Fibroblast of lung (primary cell): ENCODE measurements around the gene WNK2. TPM values are rescaled to one million over a fixed set of nuclear protein-coding genes. Genes with fewer than 3 reads are reported as not detected.

Experiments used
- DNase-seq, 2 donors: peaks; one replicate each; pipeline versions ENCODE4 v3.0.0 to v3.0.0-alpha.2; 2010; ENCODE audit warnings: low read depth in 2 of 2
- H2AFZ ChIP-seq: 2 replicates; pipeline ENCODE4 v1.5.1; 2012; ENCODE audit warnings: low read length, control low read depth, inconsistent platforms
- H3K27ac ChIP-seq: 2 replicates; pipeline ENCODE4 v1.5.1; 2011; ENCODE audit warnings: low read length, control low read depth; ENCODE audit not compliant: insufficient read depth
- H3K27me3 ChIP-seq: 2 replicates; pipeline ENCODE4 v1.5.1; 2011; ENCODE audit warnings: mild to moderate bottlenecking, low read length; ENCODE audit not compliant: control insufficient read depth, insufficient read depth
- H3K36me3 ChIP-seq: 2 replicates; pipeline ENCODE4 v1.5.1; 2011; ENCODE audit warnings: low read length; ENCODE audit not compliant: control insufficient read depth, insufficient read depth
- H3K4me1 ChIP-seq: 2 replicates; pipeline ENCODE4 v1.5.1; 2011; ENCODE audit warnings: low read length; ENCODE audit not compliant: control insufficient read depth, insufficient read depth; ENCODE audit errors: extremely low read depth
- H3K4me2 ChIP-seq: 2 replicates; pipeline ENCODE4 v1.5.1; 2011; ENCODE audit warnings: low read length, control low read depth; ENCODE audit not compliant: insufficient read depth; ENCODE audit errors: extremely low read depth
- H3K4me3 ChIP-seq, 4 experiments: fragments of 200-600 bp in 1 of 4; sonication (generic) in 1 of 4; replicated peaks in 1 of 4; 2 replicates each; pipeline ENCODE4 v1.5.1; 2011 to 2016; ENCODE audit warnings: low read length in 4 of 4, low read depth in 3 of 4, mild to moderate bottlenecking in 3 of 4, control low read depth in 2 of 4, inconsistent platforms in 1 of 4, mixed read lengths in 1 of 4; ENCODE audit not compliant: insufficient read depth in 1 of 4; ENCODE audit errors: control extremely low read depth in 1 of 4
- H3K79me2 ChIP-seq: 2 replicates; pipeline ENCODE4 v1.5.1; 2012; ENCODE audit warnings: mild to moderate bottlenecking, low read length, inconsistent platforms; ENCODE audit not compliant: control insufficient read depth, insufficient read depth
- H3K9ac ChIP-seq: 2 replicates; pipeline ENCODE4 v1.5.1; 2011; ENCODE audit warnings: mild to moderate bottlenecking, low read length, control low read depth; ENCODE audit not compliant: insufficient read depth
- H3K9me3 ChIP-seq: 2 replicates; pipeline ENCODE4 v1.5.1; 2012; ENCODE audit warnings: low read depth, low read length; ENCODE audit not compliant: control insufficient read depth, insufficient read depth
- H4K20me1 ChIP-seq: 2 replicates; pipeline ENCODE4 v1.5.1; 2011; ENCODE audit warnings: low read length; ENCODE audit not compliant: control insufficient read depth, insufficient read depth; ENCODE audit errors: extremely low read depth
- CTCF ChIP-seq, 2 donors: IDR thresholded peaks in 1 of 2; conservative IDR thresholded peaks in 1 of 2; 1 replicate in 1 of 2; 2 replicates in 1 of 2; pipeline ENCODE4 v1.5.1; 2011 to 2012; ENCODE audit warnings: low read length in 2 of 2, control low read depth in 1 of 2, inconsistent platforms in 1 of 2, low read depth in 1 of 2, mild to moderate bottlenecking in 1 of 2
- EZH2 ChIP-seq: IDR thresholded peaks from 2 replicates; pipeline ENCODE4 v1.5.1; 2012; ENCODE audit warnings: low read length, control low read depth, mild to moderate bottlenecking; ENCODE audit errors: missing control alignments
- polyA plus RNA-seq, 2 donors: library from polyadenylated mRNA; depleted of rRNA in 1 of 2; stranded (reverse) in 1 of 2; unstranded in 1 of 2; fragments of >200 nt; gene quantifications; 2 replicates each; pipeline ENCODE4 v1.2.1, GENCODE V29; 2011 to 2012; ENCODE audit warnings: missing spikeins in 1 of 2
- total RNA-seq: library from RNA; depleted of rRNA; stranded (reverse); fragments of >200 nt; gene quantifications from 2 replicates; pipeline ENCODE4 v1.2.1, GENCODE V29; 2014

The WNK2 gene
- total and polyA plus RNA-seq, 2 donors (not counting 1 experiment from before 2014, with no cell fraction given): not detected

GRCh38 chr9:93209097-93209496, 25.2 kb downstream of the WNK2 start:
- H3K79me2 ChIP-seq: no peaks in the 10 kb centered on the region
- no peak for TF ChIP-seq EZH2
- TF ChIP-seq CTCF (conservative IDR thresholded peaks at IDR 0.05 in 1 of 2, IDR thresholded peaks at IDR 0.05 in 1 of 2; ENCODE audit: low read depth in 1 of 2, low read length in 2 of 2): no peak
- no peak for DNase-seq
- no peaks in the 10 kb centered on the region for H3K27me3 ChIP-seq
- H3K27ac ChIP-seq: no peak overlapping the region
- no peaks in the 10 kb centered on the region for H3K36me3 ChIP-seq
- H3K4me1 ChIP-seq: no peaks in the 10 kb centered on the region
- H4K20me1 ChIP-seq: no peaks in the 10 kb centered on the region
- no peak overlapping the region for H3K4me3 ChIP-seq
- no peaks in the 10 kb centered on the region for H3K9me3 ChIP-seq
- H3K4me2 ChIP-seq: no peak overlapping the region
- no peak overlapping the region for H3K9ac ChIP-seq
- H2AFZ ChIP-seq: no peak overlapping the region

- no peak for TF ChIP-seq CTCF (conservative IDR thresholded peaks at IDR 0.05 in 1 of 2, IDR thresholded peaks at IDR 0.05 in 1 of 2; ENCODE audit: low read depth in 1 of 2, low read length in 2 of 2)
- TF ChIP-seq EZH2: no peak
- H2AFZ ChIP-seq: no peak overlapping the region
- no peaks in the 10 kb centered on the region for H3K36me3 ChIP-seq
- H3K79me2 ChIP-seq: no peaks in the 10 kb centered on the region
- no peaks in the 10 kb centered on the region for H3K9me3 ChIP-seq
- no peaks in the 10 kb centered on the region for H4K20me1 ChIP-seq
- H3K4me1 ChIP-seq: no peaks in the 10 kb centered on the region
- no peak overlapping the region for H3K27ac ChIP-seq
- H3K4me3 ChIP-seq: no peak overlapping the region
- H3K9ac ChIP-seq: no peak overlapping the region
- no peak overlapping the region for H3K4me2 ChIP-seq
- DNase-seq: no peak
- H3K27me3 ChIP-seq: no peaks in the 10 kb centered on the region
Observed at GRCh38 chr9:93209576-93210323, 25.8 kb downstream of the WNK2 start.

- TF ChIP-seq CTCF (conservative IDR thresholded peaks at IDR 0.05 in 1 of 2, IDR thresholded peaks at IDR 0.05 in 1 of 2; ENCODE audit: low read depth in 1 of 2, low read length in 2 of 2): no peak
- no peak for TF ChIP-seq EZH2
- H3K27me3 ChIP-seq: no peaks in the 10 kb centered on the region
Observed at GRCh38 chr9:93210324-93210973, 26.5 kb downstream of the WNK2 start.

More at GRCh38 chr9:93210324-93210973, 26.5 kb downstream of the WNK2 start:
- H3K4me1 ChIP-seq: no peaks in the 10 kb centered on the region
- no peak overlapping the region for H3K27ac ChIP-seq
- H3K4me2 ChIP-seq: no peak overlapping the region
- no peaks in the 10 kb centered on the region for H3K79me2 ChIP-seq
- H2AFZ ChIP-seq: no peak overlapping the region
- no peak for DNase-seq
- H3K9me3 ChIP-seq: no peaks in the 10 kb centered on the region
- H3K36me3 ChIP-seq: no peaks in the 10 kb centered on the region
- H3K9ac ChIP-seq: no peak overlapping the region
- H4K20me1 ChIP-seq: no peaks in the 10 kb centered on the region
- no peak overlapping the region for H3K4me3 ChIP-seq
